A549 (cell line): ENCODE data around the gene CRB1. TPM values are rescaled to one million over a fixed set of nuclear protein-coding genes. Genes with fewer than 3 reads are reported as not detected.

Experiments
- ATAC-seq, 2 experiments: fragments of 200-7000 bp in 1 of 2; fragments of >200 bp in 1 of 2; cut with Nextera tagmentation in 1 of 2; cut with Tn5 transposase in 1 of 2; 3 replicates each; pipeline versions ENCODE4 v1.8.0 to v1.9.1; 2018 to 2020; ENCODE audit warnings: mild to moderate bottlenecking in 1 of 2, moderate library complexity in 1 of 2
- CTCF ChIA-PET: fragments of 300-600 bp; sonication (Branson Sonifier 250); formaldehyde crosslinking; extraction: SDS; loops from one replicate; lab custom pipeline; 2021; ENCODE audit warnings: antibody characterized with exemption, inconsistent platforms; lab: Yijun Ruan, JAX
- POLR2A ChIA-PET: fragments of 350-600 bp; formaldehyde crosslinking; extraction: SDS; loops from one replicate; lab custom pipeline; 2021; ENCODE audit warnings: antibody characterized with exemption, inconsistent platforms; lab: Yijun Ruan, JAX
- DNase-seq, 2 experiments: peaks; one replicate each; pipeline versions ENCODE4 v3.0.0 to v3.0.0-alpha.2; 2011 to 2016; ENCODE audit warnings: low read depth in 1 of 2, low spot score in 1 of 2
- FAIRE-seq: peaks from 2 replicates; lab custom pipeline; 2011; peaks lifted over from hg19 to GRCh38; lab: Jason Lieb, UNC
- H3K27ac ChIP-seq, 2 experiments: fragments of >200 bp; sonication (Bioruptor Twin); formaldehyde crosslinking; 3 replicates each; pipeline ENCODE4 v1.5.1; 2016 to 2017
- H3K4me1 ChIP-seq: fragments of >200 bp; sonication (Bioruptor Twin); formaldehyde crosslinking; 3 replicates; pipeline ENCODE4 v1.6.1; 2016
- H3K4me2 ChIP-seq: fragments of >200 bp; sonication (Bioruptor Twin); formaldehyde crosslinking; 3 replicates; pipeline ENCODE4 v1.6.1; 2016
- H3K4me3 ChIP-seq: fragments of >200 bp; sonication (Bioruptor Twin); formaldehyde crosslinking; 3 replicates; pipeline ENCODE4 v1.5.1; 2016
- H3K9me3 ChIP-seq: fragments of >200 bp; sonication (Bioruptor Twin); formaldehyde crosslinking; 3 replicates; pipeline ENCODE4 v1.6.1; 2016
- BHLHE40 ChIP-seq: IDR thresholded peaks from 2 replicates; pipeline ENCODE4 v1.6.1; 2012; ENCODE audit warnings: low read depth, low read length, inconsistent platforms
- CBX8 ChIP-seq: fragments of 200-600 bp; sonication (generic); IDR thresholded peaks from 2 replicates; pipeline ENCODE4 v1.6.1; 2016
- CHD2 ChIP-seq: fragments of 150-350 bp; IDR thresholded peaks from 2 replicates; pipeline ENCODE4 v1.6.1; 2014; ENCODE audit warnings: low read length; ENCODE audit not compliant: partially characterized antibody
- CHD4 ChIP-seq: fragments of 200-600 bp; sonication (generic); IDR thresholded peaks from 2 replicates; pipeline ENCODE4 v1.6.1; 2016; ENCODE audit warnings: antibody characterized with exemption, mild to moderate bottlenecking, borderline replicate concordance
- ELK1 ChIP-seq: fragments of 150-350 bp; IDR thresholded peaks from 2 replicates; pipeline ENCODE4 v1.6.1; 2014; ENCODE audit warnings: low read depth, mild to moderate bottlenecking, low read length
- FOXS1 ChIP-seq: fragments of 250-450 bp; sonication (Bioruptor Pico); IDR thresholded peaks from 2 replicates; pipeline ENCODE4 v1.5.0; 2020; ENCODE audit warnings: mild to moderate bottlenecking, moderate library complexity
- HDAC2 ChIP-seq: fragments of 200-600 bp; sonication (generic); IDR thresholded peaks from 2 replicates; pipeline ENCODE4 v1.6.1; 2016
- HMGXB4 ChIP-seq: fragments of 250-450 bp; sonication (Bioruptor Pico); IDR thresholded peaks from 2 replicates; pipeline ENCODE4 v1.5.0; 2021; ENCODE audit warnings: mild to moderate bottlenecking, moderate library complexity, borderline replicate concordance
- MAFK ChIP-seq: fragments of 450-650 bp; IDR thresholded peaks from 2 replicates; pipeline ENCODE4 v1.6.1; 2014; ENCODE audit not compliant: partially characterized antibody
- MYC ChIP-seq: IDR thresholded peaks from 2 replicates; pipeline ENCODE4 v1.6.1; 2012; ENCODE audit warnings: mild to moderate bottlenecking, inconsistent platforms, low read length, improper control_type of control experiment, borderline replicate concordance
- PBX3 ChIP-seq: IDR thresholded peaks from 2 replicates; pipeline ENCODE4 v1.6.1; 2012
- RARB ChIP-seq: fragments of 250-450 bp; sonication (Bioruptor Pico); IDR thresholded peaks from 2 replicates; pipeline ENCODE4 v1.8.0; 2021; ENCODE audit warnings: mild to moderate bottlenecking, moderate library complexity
- RFX5 ChIP-seq: fragments of 450-650 bp; IDR thresholded peaks from 2 replicates; pipeline ENCODE4 v1.7.1; 2014; ENCODE audit warnings: antibody characterized with exemption, mild to moderate bottlenecking, moderate library complexity
- RNF2 ChIP-seq: fragments of 200-600 bp; sonication (generic); IDR thresholded peaks from 2 replicates; pipeline ENCODE4 v1.6.1; 2016; ENCODE audit warnings: low read depth, mild to moderate bottlenecking, antibody characterized with exemption, moderate library complexity, borderline replicate concordance
- ZSCAN20 ChIP-seq: fragments of 250-450 bp; sonication (Bioruptor Pico); IDR thresholded peaks from 2 replicates; pipeline ENCODE4 v1.8.0; 2022; ENCODE audit warnings: mild to moderate bottlenecking, moderate library complexity
- WGBS: methylation state at CpG from one replicate; pipeline ENCODE4 v1.1.6; 2017; ENCODE audit errors: missing lambda C conversion rate; 5-methylcytosine and 5-hydroxymethylcytosine counted together
- polyA plus RNA-seq, 4 experiments: library from polyadenylated mRNA; depleted of rRNA in 3 of 4; stranded (reverse); fragments of >200 nt; fragmentation: RNase III in 1 of 4; extraction: RNeasy Plus Mini Kit Qiagen cat#74134 plus additional on column Dnase treatment in 1 of 4; gene quantifications; 2 replicates in 3 of 4; 3 replicates in 1 of 4; pipeline ENCODE4 v1.2.3, GENCODE V29; 2011 to 2017
- TF ChIP-seq, protein P1 (sequence below): fragments of 200-600 bp; sonication (generic); IDR thresholded peaks from 2 replicates; pipeline ENCODE4 v1.6.1; 2016; ENCODE audit warnings: antibody characterized with exemption, mild to moderate bottlenecking, moderate library complexity

Gene CRB1
- polyA plus RNA-seq, 2 of the 4 experiments (the other 2 are of a cell fraction) = not detected

DNA sequence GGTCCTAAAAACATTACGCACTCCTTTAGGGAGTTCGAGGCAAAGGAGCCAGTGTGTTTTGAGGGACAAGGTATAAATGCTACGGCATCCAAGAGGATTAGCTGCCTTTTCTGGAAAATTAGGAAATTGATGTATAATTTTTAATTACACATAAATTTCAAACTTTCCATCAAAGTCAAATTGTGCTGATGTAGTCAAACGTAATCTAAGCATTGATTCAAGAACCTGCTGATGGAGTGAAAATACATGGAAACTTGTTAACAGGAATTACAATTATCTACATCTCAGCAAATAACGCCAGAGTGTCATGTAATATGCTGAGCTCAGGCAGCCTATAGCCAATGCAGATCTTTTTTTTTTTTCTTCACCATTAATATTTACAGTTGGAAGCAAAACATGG lies 194.5 kb downstream of the CRB1 start:
- DNase-seq = no peak
- H3K9me3 ChIP-seq = no peaks in the 10 kb centered on the region
- TF ChIP-seq, protein P1, sequence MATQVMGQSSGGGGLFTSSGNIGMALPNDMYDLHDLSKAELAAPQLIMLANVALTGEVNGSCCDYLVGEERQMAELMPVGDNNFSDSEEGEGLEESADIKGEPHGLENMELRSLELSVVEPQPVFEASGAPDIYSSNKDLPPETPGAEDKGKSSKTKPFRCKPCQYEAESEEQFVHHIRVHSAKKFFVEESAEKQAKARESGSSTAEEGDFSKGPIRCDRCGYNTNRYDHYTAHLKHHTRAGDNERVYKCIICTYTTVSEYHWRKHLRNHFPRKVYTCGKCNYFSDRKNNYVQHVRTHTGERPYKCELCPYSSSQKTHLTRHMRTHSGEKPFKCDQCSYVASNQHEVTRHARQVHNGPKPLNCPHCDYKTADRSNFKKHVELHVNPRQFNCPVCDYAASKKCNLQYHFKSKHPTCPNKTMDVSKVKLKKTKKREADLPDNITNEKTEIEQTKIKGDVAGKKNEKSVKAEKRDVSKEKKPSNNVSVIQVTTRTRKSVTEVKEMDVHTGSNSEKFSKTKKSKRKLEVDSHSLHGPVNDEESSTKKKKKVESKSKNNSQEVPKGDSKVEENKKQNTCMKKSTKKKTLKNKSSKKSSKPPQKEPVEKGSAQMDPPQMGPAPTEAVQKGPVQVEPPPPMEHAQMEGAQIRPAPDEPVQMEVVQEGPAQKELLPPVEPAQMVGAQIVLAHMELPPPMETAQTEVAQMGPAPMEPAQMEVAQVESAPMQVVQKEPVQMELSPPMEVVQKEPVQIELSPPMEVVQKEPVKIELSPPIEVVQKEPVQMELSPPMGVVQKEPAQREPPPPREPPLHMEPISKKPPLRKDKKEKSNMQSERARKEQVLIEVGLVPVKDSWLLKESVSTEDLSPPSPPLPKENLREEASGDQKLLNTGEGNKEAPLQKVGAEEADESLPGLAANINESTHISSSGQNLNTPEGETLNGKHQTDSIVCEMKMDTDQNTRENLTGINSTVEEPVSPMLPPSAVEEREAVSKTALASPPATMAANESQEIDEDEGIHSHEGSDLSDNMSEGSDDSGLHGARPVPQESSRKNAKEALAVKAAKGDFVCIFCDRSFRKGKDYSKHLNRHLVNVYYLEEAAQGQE = no peak
- TF ChIP-seq MAFK (peak; percentile 73), RARB (no peak)
- no peak overlapping the region for H3K4me2 ChIP-seq
- ChIA-PET POLR2A (no interaction called here), CTCF (no interaction called here)
- H3K4me1 ChIP-seq = no peaks in the 10 kb centered on the region
- no peak overlapping the region for H3K27ac ChIP-seq
- H3K4me3 ChIP-seq = no peak overlapping the region
- WGBS = 57% methylated on average over 5 of the region's 5 CpGs
- no peak for ATAC-seq
- no peak for FAIRE-seq

DNA sequence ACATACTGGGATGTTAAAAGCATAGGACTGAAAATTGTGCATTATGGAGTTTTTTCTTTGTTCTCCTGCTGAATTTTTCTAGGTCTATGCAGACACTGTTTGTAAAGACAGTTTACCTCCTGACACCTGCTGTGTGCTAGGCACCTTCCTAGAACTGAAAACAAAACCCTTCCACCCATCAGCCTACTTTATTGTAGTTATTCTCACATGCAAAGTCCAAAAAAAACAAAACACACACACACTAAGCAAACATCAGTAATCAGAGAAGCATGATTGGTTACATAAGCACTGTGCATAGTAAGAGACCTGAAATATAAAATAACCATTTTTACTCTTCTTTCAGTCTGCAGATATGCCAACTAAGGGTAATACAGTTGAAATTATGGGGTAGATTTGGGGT lies 195.1 kb downstream of the CRB1 start:
- H3K4me3 ChIP-seq = no peak overlapping the region
- H3K9me3 ChIP-seq = no peaks in the 10 kb centered on the region
- no peak for TF ChIP-seq ELK1
- H3K4me1 ChIP-seq = no peaks in the 10 kb centered on the region
- no peak for ATAC-seq
- no peak for FAIRE-seq
- H3K4me2 ChIP-seq = no peak overlapping the region
- no peak for DNase-seq
- ChIA-PET POLR2A (no interaction called here), CTCF (no interaction called here)
- H3K27ac ChIP-seq = no peak overlapping the region

DNA sequence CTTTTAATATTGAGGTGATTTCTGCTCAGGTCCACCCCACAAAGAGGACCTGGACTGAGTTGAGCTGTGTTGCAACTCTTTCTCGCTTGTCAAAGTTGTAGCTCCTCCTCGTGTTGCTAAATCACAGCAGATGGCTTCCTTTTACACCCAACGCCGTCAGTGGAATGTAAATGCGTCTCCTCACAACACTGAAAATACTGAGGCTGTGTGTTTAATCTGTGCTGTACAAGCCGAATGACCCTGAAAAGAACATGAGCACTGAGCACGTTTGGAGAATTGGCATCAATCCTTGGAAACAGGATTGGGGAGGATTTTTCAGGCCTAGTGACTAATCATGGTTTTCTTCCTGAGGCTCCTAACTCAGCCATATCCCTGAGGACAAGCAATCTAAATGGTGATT lies 196.0 kb downstream of the CRB1 start:
- H3K4me1 ChIP-seq = no peaks in the 10 kb centered on the region
- 50% methylated on average over 7 of the region's 7 CpGs for WGBS
- no peak overlapping the region for H3K27ac ChIP-seq
- ATAC-seq (no peak), DNase-seq (no peak), FAIRE-seq (no peak)
- no peak overlapping the region for H3K4me3 ChIP-seq
- TF ChIP-seq RFX5 (no peak), MYC (no peak), CHD4 (no peak)
- POLR2A ChIA-PET = no interaction called here
- no peaks in the 10 kb centered on the region for H3K9me3 ChIP-seq
- CTCF ChIA-PET = no interaction called here
- H3K4me2 ChIP-seq = no peak overlapping the region

GRCh38 chr1:197465528-197466327 lies 197.7 kb downstream of the CRB1 start:
- POLR2A ChIA-PET = no interaction called here
- ATAC-seq = no peak
- 43% methylated on average over 3 of the region's 3 CpGs for whole genome bisulfite sequencing

DNA sequence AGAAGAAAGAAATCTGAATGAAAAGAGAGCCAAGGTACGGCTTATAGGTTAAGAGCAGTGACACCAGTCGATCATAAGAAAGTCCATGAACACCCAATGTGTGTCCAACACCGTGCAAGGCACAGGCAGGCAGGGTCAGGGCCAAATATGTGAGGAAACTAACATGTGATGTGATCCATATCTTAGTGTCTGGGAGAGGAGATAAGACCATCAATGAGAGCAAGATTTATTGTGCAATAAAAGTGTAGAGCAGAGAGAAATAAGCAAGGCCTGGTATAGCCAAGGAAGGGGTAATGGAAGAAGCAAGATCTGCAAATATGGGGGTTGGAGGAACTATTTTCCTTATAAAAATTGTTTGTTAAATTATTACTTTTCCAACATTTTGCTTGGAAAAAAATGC lies 198.8 kb downstream of the CRB1 start:
- ChIA-PET CTCF (no interaction called here), POLR2A (no interaction called here)
- no peak for FAIRE-seq
- Histone ChIP-seq H3K4me2 (no peak overlapping the region), H3K4me1 (no peaks in the 10 kb centered on the region), H3K27ac (no peak overlapping the region), H3K9me3 (no peaks in the 10 kb centered on the region), H3K4me3 (no peak overlapping the region)
- ATAC-seq = no peak
- DNase-seq = no peak
- TF ChIP-seq PBX3 (no peak), RNF2 (no peak), CBX8 (no peak), HDAC2 (no peak), ZSCAN20 (CRISPR knock-in tag) (no peak), HMGXB4 (CRISPR knock-in tag) (no peak), FOXS1 (CRISPR knock-in tag) (no peak), ELK1 (no peak)
- 17% methylated on average over 3 of the region's 3 CpGs for WGBS

More at GRCh38 chr1:197465528-197466327, 197.7 kb downstream of the CRB1 start:
- no peaks in the 10 kb centered on the region for H3K9me3 ChIP-seq
- no peak overlapping the region for H3K27ac ChIP-seq
- TF ChIP-seq CHD2 (no peak), BHLHE40 (no peak)
- H3K4me2 ChIP-seq = no peak overlapping the region
- DNase-seq = no peak
- CTCF ChIA-PET = no interaction called here
- no peaks in the 10 kb centered on the region for H3K4me1 ChIP-seq
- no peak overlapping the region for H3K4me3 ChIP-seq
- no peak for FAIRE-seq
